AG08396 (cell line): Measurements from ENCODE around the gene GREB1L.
"Not testable (repeated sequence)": the region's sequence is repeated elsewhere in the genome, so short reads cannot be mapped to it uniquely, and the experiment has no call there.

ENCODE experiments used
- DNase-seq: peaks from one replicate; pipeline ENCODE4 v3.0.0; 2012; ENCODE audit warnings: low spot score, mixed read lengths

GREB1L gene

DNA sequence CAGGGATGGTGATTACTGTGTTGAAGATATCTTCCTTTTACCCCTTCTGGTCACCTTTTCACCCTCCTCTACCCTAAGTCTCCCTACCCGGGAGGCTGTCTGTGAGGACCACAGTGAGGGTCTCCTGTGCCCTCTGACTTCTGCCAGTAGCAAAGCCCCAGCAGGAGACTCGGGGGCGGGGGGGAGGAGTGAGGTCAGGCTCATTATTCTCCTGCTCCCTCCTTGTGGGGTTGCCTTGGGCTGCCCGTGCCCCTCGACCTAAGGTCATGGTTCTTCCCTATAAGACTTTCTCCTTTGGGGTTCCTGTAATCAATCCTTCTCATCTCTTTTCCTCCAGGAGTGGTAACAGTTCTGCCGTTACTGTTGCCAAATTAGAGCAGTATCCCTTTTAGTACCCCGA is 65.5 kb downstream of the GREB1L start:
- DNase-seq, result no peak

DNA sequence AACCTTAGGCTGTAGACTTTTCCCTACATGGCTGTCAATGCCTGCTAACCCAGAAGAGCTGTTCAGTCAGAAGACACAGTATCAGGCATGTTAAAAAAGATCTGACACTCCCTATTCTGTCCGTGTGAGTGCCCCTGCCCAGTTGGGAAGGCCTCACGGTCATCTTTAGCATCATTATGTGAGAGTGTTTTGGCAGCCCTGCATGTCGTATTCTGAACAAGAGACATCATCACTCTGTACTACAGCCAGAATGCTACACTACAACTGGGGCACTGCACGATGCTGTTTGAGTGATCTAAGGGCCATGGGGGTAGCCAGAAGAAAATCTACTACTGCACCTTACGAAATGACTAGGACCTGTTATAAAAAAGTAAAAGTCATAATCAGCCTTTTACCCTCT is 67.2 kb downstream of the GREB1L start:
- DNase-seq, result no peak

DNA sequence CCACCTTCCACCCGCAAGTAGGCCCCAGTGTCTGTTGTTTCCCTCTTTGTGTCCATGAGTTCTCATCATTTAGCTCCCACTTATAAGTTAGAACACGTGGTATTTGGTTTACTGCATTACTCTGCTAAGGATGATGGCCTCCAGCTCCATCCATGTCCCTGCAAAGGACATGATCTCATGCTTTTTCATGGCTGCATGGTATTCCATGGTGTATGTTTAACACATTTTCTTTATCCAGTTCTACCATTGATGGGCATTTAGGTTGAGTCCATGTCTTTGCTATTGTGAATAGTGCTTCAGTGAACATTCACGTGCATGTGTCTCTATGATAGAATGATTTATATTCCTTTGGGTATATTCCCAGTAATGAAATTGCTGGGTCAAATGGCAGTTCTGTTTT is 69.9 kb downstream of the GREB1L start:
- DNase-seq, result not testable (repeated sequence)

DNA sequence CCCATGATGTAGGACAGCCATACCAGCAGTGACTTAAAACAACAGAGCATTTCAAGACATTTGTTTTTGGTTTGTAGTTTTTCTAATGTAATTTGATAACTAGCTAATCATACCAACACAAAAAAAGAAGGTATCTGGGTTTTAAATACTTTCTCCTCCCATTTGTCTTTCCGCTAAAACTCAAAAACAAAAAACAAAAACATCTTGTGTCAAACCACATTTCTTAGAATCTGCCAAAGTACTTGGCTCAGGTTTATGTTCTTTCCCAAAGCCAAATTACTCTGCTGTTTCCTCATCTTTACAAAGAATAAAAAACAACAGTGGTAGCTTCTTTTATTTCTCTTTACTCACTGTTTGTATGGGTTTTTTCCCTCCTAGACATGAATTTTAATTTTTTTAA is 71.5 kb downstream of the GREB1L start:
- no peak for DNase-seq

DNA sequence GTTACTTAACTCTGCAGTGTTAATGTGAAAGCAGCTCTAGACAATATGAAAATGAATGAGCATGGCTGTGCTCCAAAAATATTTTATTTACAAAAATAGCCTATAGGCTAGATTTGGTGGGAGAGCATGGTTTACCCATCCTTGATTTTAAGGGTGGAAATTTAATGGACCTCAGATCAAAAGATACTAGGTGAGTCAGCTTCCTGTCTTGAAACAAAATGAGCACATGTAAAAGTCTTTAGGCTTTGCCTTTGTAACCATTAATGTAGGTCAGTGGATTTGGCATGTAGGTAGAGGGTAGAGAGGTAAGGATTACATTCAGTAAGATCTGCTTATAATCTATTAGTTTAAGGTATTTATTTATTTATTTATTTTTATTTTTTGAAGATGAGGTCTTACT is 72.7 kb downstream of the GREB1L start:
- DNase-seq, result no peak

DNA sequence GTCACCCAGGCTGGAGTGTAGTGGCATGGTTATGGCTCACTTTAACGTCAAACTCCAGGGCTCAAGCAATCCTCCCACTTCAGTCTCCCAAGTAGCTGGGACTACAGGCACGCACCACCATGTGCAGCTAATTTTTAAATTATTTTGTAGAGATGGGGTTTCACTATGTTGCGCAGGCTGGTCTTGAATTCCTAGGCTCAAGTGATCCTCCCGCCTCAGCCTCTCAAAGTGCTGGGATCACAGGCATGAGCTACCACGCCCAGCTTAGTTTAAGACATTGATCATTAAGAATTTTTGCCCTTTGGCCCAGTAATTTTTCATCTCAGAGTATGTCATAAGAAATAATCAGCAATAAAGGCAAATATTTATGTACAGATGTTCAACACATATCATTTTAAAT is 73.1 kb downstream of the GREB1L start:
- DNase-seq, result not testable (repeated sequence)

DNA sequence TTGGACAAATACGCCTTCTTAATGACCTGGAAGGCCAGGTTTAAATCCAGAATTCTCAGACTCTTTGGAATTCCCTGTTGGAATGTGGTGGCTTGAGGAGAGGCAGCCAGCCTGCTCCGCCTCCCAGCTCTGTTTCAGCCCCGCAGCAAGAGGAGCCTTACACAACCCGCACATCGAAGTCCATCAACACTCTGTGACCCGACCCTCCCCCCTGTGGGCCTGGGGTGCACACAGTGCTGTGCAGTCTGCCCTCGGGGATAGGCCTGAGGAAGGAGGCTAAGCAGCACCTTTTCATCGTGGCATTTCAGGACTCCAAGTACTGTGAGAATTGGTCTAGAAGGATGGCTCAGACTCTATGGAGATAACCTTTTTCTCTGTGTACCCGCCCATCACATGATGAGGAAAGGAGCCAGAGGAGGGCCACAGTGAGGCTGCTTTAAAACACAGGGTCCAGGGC is 73.7 kb downstream of the GREB1L start:
- no peak for DNase-seq

DNA sequence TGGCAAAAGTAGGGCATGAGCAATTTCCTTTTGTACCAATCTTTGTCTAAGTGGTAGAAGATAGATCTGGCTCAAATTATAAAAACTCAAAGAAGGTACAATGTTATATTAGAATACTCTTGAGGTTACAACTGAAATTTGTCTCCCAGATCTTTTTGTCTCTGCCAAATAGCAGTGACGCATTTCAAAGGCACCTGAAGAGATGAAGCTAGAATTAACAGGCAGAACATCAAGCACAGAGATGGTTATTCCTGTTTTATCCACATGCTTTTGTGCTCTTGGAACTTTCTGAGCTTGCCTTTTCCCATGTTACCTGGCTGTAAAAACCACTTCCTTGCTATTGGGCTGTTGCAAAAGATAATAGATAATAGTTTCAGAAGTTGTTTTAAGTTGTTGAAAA is 74.3 kb downstream of the GREB1L start:
- no peak for DNase-seq

DNA sequence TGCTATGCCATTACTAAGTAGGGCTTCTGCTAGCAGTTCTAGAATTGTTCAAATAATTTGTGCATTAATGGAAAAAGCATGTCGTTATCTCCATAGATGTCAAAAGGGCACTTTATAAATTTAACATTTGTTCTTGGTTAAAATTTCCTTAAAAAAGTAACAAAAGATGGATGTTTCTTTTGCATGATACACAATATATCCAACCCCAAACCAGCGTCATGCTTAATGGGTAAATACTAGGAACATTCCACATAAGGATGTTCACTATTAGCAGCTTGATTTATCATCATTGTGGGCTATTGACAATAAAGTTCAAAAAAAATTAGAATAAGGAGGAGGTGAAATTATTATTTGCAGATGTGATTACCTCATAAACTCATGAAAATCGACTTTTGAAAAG is 79.7 kb downstream of the GREB1L start:
- DNase-seq, result no peak

DNA sequence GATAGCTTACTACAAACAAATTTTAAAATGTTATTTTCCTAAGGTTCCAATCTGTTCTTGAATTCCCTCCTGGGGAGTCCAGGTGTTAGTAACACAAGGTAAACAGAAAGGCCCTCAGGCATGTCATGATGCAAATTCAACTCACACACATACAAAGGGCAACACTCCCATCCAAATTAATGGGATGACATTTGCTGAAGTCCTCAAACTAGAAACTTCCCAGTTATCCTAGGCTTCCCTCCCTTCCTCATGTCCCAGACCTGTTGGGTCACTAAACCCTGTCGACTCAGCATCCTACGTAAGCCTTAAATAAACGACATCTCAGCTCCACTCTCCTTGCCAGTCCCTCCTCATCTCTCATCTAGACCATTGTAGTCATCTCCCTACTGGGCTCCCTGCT is 85.1 kb downstream of the GREB1L start:
- no peak for DNase-seq

DNA sequence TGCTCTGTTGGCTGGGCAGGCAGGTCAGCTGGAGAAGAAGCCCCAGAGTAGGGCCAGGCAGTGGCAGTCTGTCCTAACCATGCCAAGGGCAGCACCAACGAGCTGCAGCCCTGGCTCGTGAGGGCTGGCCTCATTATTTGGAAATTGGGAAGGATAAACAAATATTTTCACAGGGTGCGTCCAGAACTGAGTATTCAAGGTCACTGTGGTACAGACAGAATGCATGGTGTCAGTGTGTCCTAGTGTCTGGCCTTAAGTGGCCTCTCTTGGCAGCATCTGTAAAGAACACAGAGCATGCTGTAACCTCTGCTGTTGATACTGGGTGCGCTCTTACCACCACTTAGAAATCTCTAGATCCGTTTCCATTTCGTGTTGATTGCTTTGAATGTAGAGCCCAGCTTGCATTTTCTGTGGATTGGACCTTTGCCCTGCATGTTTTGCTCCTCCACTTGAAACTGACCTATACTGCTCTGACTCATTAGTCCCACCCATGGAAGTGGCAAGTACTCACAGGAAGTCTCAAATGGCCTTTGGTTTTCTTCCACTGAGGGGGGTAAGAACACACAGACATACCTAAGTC is 88.2 kb downstream of the GREB1L start:
- peak; percentile 18 for DNase-seq

DNA sequence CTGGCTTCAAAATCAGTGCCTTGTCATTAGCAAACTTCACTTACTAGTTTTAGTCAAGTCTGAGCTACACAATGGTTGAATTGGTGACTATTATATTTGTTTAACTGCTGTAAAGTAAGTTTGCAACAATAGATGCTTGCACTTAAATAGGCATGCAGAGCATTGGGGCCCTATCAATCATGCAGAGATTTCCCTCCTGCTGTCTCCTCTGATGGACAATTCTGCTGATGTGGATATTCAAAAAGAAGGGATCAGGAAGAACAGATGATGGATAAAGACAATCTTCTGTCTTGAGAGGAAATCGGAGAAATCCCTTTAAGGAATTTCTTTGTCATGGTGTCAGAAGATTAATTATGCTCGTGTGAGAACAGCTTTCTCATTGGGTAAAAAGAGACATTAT is 89.0 kb downstream of the GREB1L start:
- DNase-seq, result no peak

DNA sequence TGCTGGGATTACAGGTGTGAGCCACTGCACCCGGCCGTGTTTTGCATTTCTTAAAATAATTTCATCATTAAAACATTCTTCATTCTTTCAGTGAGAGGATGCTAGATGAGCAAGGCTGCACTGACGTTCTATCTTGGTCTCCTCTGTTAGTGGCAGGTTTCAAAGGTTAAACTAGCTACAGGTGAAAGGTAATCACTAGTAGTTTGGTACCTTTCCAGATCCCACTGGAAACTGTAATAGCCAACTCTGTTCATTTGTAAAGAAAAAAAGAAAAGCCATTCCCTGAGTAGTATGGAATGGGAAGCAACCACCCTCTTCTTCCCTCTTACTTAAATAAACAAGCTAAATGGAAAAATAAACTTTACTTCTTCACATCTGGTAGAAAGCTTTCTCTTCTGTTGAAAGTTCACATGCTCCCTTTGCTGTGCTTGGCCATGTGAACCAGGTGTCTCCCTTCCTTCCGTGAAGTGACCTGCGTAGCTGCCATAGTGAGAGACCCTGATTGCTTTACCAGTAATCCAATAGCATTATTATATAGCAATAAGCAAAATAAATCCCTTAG is 94.0 kb downstream of the GREB1L start:
- no peak for DNase-seq

DNA sequence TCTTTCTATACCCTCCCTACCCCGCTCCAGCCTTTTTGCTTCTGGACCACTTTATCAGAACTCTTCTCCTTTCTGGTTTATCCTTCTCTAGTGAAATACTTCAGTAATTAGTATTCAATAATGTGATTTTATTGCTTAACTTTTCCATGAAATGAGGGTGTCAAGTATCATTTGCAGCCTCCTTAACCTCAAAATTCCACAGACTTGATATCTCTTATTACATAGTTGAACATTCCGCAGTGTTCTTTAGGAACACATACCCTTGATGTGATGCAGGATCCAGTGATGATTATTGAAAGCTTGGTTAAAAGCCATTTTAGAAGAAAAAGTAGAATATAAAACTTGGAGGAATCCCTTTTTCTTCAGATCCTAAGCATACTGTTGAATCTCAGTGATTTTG is 94.8 kb downstream of the GREB1L start:
- DNase-seq, result no peak

DNA sequence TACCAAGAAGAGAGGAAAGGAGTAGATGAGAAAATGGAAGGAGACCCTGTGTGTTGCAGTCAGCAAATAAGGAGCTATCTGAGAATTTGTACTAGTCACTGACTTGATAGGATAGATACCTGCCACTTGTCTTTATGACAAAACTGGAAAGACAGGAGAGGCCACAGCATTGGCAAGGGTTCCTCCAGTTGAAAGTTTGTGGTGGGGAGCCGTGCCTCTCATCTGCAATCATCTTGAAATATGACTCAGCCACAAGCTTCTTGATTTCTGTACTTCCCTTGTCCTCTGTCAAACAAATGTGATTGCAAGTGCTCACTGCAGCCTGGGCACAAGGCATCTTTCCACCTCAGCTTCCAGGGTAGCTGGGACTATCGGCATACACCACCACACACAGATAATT is 99.1 kb downstream of the GREB1L start:
- no peak for DNase-seq

DNA sequence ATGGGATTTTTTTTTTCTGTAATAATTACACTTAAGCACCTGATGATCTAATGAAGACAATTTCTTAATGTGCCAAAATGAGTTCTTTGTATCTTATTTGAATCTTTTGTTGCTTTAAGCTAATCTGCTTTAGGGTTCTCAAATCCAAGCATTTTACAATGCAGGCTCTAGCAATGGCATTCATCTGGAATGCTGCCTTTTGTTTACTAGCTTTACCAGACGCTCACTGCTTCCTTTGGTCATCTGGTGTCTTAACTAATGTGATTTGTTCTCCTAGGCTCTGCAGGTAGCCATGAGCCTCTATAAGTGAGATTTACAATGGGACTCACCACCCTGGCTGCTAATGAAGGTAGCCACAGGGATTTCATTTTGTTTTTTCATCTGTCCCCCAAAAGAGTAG is 100.3 kb downstream of the GREB1L start:
- DNase-seq, result no peak

DNA sequence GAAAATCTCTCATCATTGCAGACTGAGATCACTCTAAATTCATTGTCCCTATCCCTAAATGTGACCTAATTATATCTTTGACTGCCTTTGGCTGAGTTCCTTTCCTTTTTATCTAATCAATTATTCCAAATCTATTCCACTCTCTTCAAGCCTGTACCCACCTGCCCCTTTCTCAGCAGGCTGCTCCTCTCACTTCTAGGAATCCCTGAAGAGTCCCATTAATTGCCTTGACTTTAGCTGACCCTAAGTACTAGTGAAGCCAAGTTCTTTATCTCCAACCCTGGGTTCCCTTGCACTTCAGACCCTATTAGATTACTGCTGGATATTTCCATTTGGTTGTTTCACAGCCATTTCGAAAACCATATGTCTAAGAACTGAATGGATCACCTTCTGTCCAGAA is 102.8 kb downstream of the GREB1L start:
- no peak for DNase-seq

DNA sequence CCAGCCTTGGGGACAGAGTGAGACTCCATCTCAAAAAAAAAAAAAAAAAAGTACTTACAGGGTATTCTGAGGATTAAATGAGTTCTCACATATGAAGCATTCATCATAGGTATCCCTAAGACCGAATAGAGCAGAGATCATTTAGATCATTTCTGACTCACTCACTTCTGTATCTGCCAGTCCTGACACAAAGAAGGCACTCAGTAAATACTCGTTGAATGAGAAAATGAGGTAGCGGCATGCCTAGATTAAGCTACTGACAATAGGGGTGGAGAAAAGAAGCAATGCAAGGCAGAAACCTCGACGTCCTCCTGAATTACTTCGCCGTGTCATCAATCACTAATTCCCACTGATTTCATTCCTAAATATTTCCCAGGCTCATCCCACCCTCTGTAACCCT is 103.8 kb downstream of the GREB1L start:
- no peak for DNase-seq

DNA sequence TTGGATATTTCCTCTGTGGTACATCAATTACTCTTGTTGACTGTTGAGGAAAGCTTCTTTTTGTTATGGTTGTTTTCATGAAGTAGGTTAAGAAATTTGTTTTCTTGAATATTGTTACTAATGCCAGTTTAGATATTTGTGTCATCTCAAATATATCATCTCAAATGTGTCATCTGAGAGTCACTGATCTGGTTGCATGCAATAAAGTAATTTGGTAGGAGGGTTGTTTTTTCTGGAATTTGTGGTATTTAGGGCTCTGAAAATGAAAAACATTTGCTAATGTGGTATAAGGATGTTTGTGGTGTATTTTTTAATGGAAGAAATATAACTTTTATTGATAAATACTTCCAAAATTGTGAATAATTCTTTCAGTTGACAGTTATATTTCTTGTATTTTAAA is 117.7 kb downstream of the GREB1L start:
- DNase-seq, result no peak

DNA sequence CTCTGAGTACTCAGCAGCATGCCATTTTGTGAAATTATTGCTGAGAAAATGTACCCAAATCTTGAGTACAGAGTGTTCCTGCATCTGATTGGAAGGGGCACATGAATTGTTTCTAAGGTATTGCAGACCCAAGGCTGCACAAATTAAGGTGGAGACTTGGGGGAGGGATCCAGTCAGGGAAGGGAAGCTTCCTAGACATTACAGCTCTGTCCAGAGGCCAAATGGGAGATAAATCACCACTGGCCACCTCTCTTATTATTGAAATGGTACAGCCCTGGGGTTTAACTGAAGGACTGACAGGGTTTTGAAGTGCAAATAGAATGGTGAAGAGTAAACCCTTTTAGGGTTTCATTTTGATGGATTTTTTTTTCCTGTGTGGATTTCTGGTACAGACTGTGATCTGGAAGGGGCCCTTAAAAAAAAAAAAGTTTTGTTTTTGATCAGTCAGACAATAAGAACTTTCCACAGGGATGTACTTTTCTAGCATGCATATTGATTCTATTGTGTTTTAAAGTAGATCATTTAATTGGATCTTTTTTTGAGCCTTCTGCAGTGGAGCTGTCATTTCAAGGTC is 119.4 kb downstream of the GREB1L start:
- no peak for DNase-seq

DNA sequence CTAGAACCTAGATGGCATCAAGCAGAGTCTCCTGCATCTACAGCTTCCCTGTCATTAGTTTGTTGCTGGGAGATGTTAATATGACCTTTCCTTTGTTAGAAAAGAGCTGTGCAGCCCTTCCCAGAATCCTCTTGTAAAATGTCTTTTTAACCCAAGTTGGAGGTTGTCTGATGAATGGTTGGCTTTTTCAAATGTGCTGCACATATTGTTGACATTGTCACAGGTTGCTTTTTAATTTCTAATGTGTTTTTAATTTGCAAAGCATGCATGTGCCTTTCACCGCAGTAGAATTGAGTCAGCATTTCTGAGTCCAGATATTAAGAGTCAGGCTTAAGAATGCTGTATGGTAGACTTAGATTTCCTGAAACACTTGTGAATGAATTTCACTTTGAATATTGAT is 120.8 kb downstream of the GREB1L start:
- DNase-seq, result no peak

DNA sequence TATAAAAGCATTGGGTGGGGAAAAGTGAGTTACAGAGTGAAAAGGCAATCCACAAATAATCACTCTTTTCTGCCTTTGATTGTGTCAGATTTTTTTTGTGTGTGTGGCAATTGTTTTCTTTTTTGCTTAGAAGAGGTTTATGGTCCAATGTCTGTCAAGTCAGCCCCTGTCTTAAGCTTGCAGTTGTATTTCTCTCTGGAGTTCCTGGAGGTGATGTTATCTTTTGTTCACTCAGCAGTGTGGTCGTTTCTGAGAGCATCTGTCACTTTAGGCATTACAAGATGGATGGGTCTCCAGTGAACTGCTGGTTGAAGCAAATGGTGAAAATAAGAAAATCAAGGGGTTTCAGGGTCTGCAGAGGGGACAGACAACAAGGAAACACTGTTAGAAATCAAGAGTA is 121.3 kb downstream of the GREB1L start:
- DNase-seq, result no peak

DNA sequence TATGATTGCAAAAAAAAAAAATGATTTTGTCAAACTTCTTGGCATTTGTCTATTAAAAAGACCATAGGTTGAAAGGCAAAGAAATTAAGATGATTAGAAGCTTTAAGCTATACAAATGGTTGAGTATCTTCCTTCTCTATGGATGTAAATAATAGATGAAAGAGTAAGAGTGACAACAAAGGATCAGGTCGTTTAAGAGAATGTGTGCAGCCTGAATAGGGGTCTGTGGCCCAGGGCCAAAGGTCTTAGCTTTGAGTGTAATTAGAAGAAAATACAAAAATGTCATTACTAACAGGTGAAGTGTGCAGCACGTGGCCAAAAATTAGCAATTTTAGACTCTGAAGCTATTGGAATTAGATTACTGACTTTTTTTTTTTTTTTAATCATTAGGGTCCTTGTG is 122.4 kb downstream of the GREB1L start:
- DNase-seq, result no peak

DNA sequence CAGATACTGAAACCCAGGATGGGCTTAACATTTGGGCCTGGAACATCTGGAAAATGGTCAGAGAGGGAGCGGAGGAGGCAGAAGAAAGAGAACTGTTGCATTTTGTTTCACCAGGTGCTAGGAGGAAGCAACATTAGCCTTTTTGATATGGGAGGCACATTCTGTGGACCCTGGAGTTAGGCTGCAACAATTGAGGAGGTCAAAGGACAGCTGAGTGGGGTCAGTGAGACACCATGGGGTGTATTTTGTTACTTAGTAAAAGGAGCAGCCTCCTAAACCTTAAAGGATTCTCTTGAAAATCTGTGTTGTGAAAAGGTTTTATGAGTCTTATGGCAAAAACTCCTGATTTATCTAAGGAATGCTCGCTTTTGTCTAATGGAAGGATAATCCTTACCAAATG is 124.9 kb downstream of the GREB1L start:
- no peak for DNase-seq
